Naive thymus-derived CD4-positive, alpha-beta T cell (primary cell): Measurements from ENCODE around the gene IRAK3. TPM values are rescaled to one million over a fixed set of nuclear protein-coding genes. Genes with fewer than 3 reads are reported as not detected.

Experiments used
- ATAC-seq: fragments of 150-1000 bp; cut with Tn5 transposase; 2 replicates; pipeline ENCODE4 v1.10.0; 2021; ENCODE audit warnings: mild to moderate bottlenecking, moderate library complexity
- CTCF ChIA-PET: fragments of 350-600 bp; sonication (Branson Sonifier 250); formaldehyde crosslinking; loops from one replicate; lab custom pipeline; 2021; ENCODE audit warnings: antibody characterized with exemption; lab: Charles Lee
- POLR2A ChIA-PET: fragments of 350-600 bp; sonication (Branson Sonifier 250); formaldehyde crosslinking; loops from one replicate; lab custom pipeline; 2021; ENCODE audit warnings: antibody characterized with exemption, inconsistent platforms; lab: Charles Lee
- DNase-seq, 9 donors: peaks; one replicate each; pipeline versions ENCODE4 v3.0.0 to v3.0.0-alpha.2; 2020 to 2022; ENCODE audit warnings: mixed read lengths in 1 of 9
- H3K27ac ChIP-seq: one replicate; pipeline ENCODE4 v1.7.0; 2013; ENCODE audit warnings: mild to moderate bottlenecking, low read depth, low read length, moderate library complexity
- H3K27me3 ChIP-seq, 2 donors: one replicate each; pipeline ENCODE4 v1.7.0; 2013; ENCODE audit warnings: low read length in 2 of 2, mild to moderate bottlenecking in 2 of 2, moderate library complexity in 2 of 2; ENCODE audit not compliant: control insufficient read depth in 2 of 2, insufficient read depth in 2 of 2
- H3K36me3 ChIP-seq, 3 experiments: 1 replicate in 2 of 3; 2 replicates in 1 of 3; pipeline ENCODE4 v1.7.0; 2013; ENCODE audit warnings: low read length in 3 of 3, mild to moderate bottlenecking in 3 of 3, moderate library complexity in 1 of 3; ENCODE audit not compliant: insufficient read depth in 3 of 3, control insufficient read depth in 2 of 3
- H3K4me1 ChIP-seq, 2 donors: one replicate each; pipeline ENCODE4 v1.7.0; 2013; ENCODE audit warnings: low read length in 2 of 2, mild to moderate bottlenecking in 2 of 2, moderate library complexity in 1 of 2; ENCODE audit not compliant: control insufficient read depth in 2 of 2, insufficient read depth in 2 of 2
- H3K4me3 ChIP-seq: 2 replicates; pipeline ENCODE4 v1.7.0; 2013; ENCODE audit warnings: mild to moderate bottlenecking, low read length
- H3K9me3 ChIP-seq, 3 experiments: 1 replicate in 2 of 3; 2 replicates in 1 of 3; pipeline ENCODE4 v1.7.0; 2013; ENCODE audit warnings: low read length in 3 of 3; ENCODE audit not compliant: control insufficient read depth in 2 of 3
- H3K27ac Mint-ChIP-seq, 9 donors: one replicate each; pipeline ENCODE4 v1.8.0; 2020 to 2022; ENCODE audit warnings: mixed read lengths in 9 of 9, mild to moderate bottlenecking in 8 of 9, moderate library complexity in 5 of 9, inconsistent platforms in 2 of 9
- H3K27me3 Mint-ChIP-seq, 5 donors: one replicate each; pipeline ENCODE4 v1.8.0; 2021 to 2022; ENCODE audit warnings: mixed read lengths in 5 of 5, mild to moderate bottlenecking in 1 of 5
- H3K36me3 Mint-ChIP-seq, 5 donors: one replicate each; pipeline ENCODE4 v1.8.0; 2020 to 2022; ENCODE audit warnings: mixed read lengths in 5 of 5, mild to moderate bottlenecking in 3 of 5, inconsistent platforms in 1 of 5
- H3K4me1 Mint-ChIP-seq, 7 donors: one replicate each; pipeline ENCODE4 v1.8.0; 2020 to 2022; ENCODE audit warnings: mixed read lengths in 7 of 7, mild to moderate bottlenecking in 3 of 7, inconsistent platforms in 1 of 7
- H3K4me3 Mint-ChIP-seq, 10 donors: one replicate each; pipeline ENCODE4 v1.8.0; 2020 to 2022; ENCODE audit warnings: mild to moderate bottlenecking in 10 of 10, mixed read lengths in 10 of 10, moderate library complexity in 6 of 10, inconsistent platforms in 2 of 10
- H3K9me3 Mint-ChIP-seq, 11 donors: one replicate each; pipeline ENCODE4 v1.8.0; 2020 to 2022; ENCODE audit warnings: mixed read lengths in 11 of 11, mild to moderate bottlenecking in 4 of 11, inconsistent platforms in 1 of 11, moderate library complexity in 1 of 11
- intact Hi-C, 2 donors: fragments of 100-400 bp; cut with micrococcal nuclease; formaldehyde crosslinking; loops; one replicate each; pipeline ENCODE4 v1.15.1; 2023
- polyA plus RNA-seq, 2 donors: library from polyadenylated mRNA; unstranded; fragments of 300-500 nt; fragmentation: Illumina TruSeq; gene quantifications; one replicate each; pipeline ENCODE4 v1.2.3, GENCODE V29; 2021
- total RNA-seq, 6 experiments: library from RNA in 5 of 6; stranded (reverse) in 5 of 6; gene quantifications; 1 replicate in 5 of 6; 2 replicates in 1 of 6; pipeline ENCODE4 v1.2.3 and lab custom pipeline; 2021 to 2026

The IRAK3 gene
- total and polyA plus RNA-seq, 7 experiments from 2014 or later = 0.19 to 28.8 (median 1.9) TPM; not detected in 2

DNA sequence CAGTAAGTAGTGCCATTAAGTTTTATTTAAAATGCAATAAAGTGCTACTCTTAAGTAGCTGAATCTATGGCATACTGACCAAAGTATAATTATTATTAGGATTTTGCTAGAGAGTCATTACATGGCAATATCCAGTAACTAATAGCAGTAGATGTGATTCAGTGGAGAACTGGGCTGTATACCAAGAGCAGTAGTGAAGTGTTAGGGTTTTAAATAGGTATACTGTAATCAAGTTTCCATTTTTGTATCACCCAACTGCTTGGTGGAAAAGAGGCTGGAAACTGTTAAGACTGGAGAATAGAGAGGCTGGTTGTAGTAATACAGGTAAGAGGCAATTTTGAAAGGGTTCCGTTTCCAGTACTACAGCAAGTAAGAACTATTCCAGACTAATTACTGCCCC is 45.1 kb upstream of the IRAK3 start:
- Mint-ChIP-seq H3K4me1 (peaks cover 4 to 35% (median 30%) of the 10 kb centered on the region in 7 donors), H3K4me3 (no peak overlapping the region), H3K27ac (peak overlapping the region in 4 of 9 donors; percentile 12 to 85 (median 48)), H3K27me3 (no peaks in the 10 kb centered on the region), H3K9me3 (peaks cover 0 to 36% (median 9%) of the 10 kb centered on the region in 11 donors), H3K36me3 (peaks cover 23 to 71% (median 65%) of the 10 kb centered on the region in 5 donors)
- POLR2A ChIA-PET = no interaction called here
- H3K9me3 ChIP-seq = peaks cover 0 to 21% (median 6%) of the 10 kb centered on the region in 3 experiments
- CTCF ChIA-PET = interaction anchor here (1.8 kb wide), 1 partner anchor 13 kb away, joined by 5 read pairs; the partner anchor contains the start of gene LLPH
- no peak overlapping the region for H3K4me3 ChIP-seq
- intact Hi-C loops = loop anchor here in 1 of 2 donors (2.0 kb wide), 1 partner anchor 25 kb away; the partner anchor contains the start of gene TMBIM4
- DNase-seq = no peak
- H3K27ac ChIP-seq = no peak overlapping the region
- H3K4me1 ChIP-seq = peaks cover 0 to 3% of the 10 kb centered on the region in 2 donors
- peaks cover 11 to 70% (median 25%) of the 10 kb centered on the region in 3 experiments for H3K36me3 ChIP-seq
- ATAC-seq = no peak
- no peaks in the 10 kb centered on the region for H3K27me3 ChIP-seq

DNA sequence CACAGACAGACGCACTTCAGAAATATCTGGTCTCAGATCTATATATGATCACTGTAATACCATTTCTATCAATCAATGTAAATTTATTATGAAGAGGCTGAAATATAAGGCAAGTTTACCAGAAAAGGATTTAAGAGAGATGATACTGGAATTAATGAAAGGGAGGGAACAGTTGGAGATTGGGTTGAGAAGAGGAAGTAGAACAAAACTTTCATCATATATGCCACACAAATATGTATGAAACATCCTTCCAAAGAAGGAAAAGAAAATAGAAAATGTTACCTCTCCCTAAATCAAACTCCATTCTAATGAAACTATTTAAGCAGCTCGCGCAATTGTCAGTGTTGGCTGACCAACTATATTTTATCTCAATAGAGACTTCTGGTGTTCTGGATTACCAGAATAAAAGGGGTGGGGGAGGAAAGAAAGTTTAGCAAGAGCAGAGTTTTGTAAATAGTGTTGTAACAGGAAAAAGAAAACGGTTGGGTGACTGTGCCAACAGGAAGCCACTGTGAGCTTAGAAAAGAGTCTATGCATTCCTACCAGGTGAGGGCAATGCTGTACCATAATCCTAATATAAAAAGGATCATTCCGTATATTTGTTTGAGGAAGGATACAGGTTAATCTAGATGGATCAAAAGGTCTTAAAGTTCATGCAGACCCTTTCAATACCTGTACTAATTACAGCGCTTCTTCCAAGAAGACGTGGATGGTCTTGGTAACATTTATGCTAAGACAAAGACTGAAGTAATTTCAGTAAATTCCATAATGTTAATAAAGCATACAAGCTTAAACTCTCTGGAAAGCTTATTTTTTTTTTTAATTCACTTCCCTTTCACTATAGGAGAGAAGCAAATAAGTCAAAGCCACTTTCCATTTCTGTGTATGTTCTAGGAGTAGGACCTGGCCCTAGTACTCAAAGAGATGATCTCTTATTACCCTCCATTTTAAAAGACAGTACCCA is 43.9 kb upstream of the IRAK3 start:
- H3K27ac Mint-ChIP-seq = peak overlapping the region; percentile 3 to 86 (median 66)
- peak overlapping the region in 1 of 10 donors; percentile 15 for H3K4me3 Mint-ChIP-seq
- H3K36me3 Mint-ChIP-seq = peaks cover 22 to 62% (median 55%) of the 10 kb centered on the region in 5 donors
- peak; percentile 86 for ATAC-seq
- Histone ChIP-seq H3K27ac (no peak overlapping the region), H3K36me3 (peaks cover 11 to 72% (median 20%) of the 10 kb centered on the region in 3 experiments), H3K4me1 (peaks cover 0 to 3% of the 10 kb centered on the region in 2 donors), H3K4me3 (no peak overlapping the region), H3K9me3 (peaks cover 0 to 21% (median 6%) of the 10 kb centered on the region in 3 experiments), H3K27me3 (no peaks in the 10 kb centered on the region)
- peaks cover 4 to 35% (median 30%) of the 10 kb centered on the region in 7 donors for H3K4me1 Mint-ChIP-seq
- H3K27me3 Mint-ChIP-seq = no peaks in the 10 kb centered on the region
- peaks cover 0 to 28% (median 8%) of the 10 kb centered on the region in 11 donors for H3K9me3 Mint-ChIP-seq
- DNase-seq = peak in 4 of 9 donors; percentile 10 to 32 (median 14)
- CTCF ChIA-PET = interaction anchor here (0.6 to 1.8 kb wide), 5 partner anchors 14 to 264 kb away, joined by 3 to 5 read pairs (median 3); partner anchors contain the start of gene LLPH
- intact Hi-C loops = loop anchor here (1.0 to 5.0 kb wide), 5 partner anchors 24 to 549 kb away; partner anchors contain the start of gene TMBIM4 (in 1 of the 2)
- POLR2A ChIA-PET = interaction anchor here (0.7 to 1.4 kb wide), 2 partner anchors 14 to 24 kb away, joined by 3 to 4 read pairs; partner anchors contain the start of gene LLPH

DNA sequence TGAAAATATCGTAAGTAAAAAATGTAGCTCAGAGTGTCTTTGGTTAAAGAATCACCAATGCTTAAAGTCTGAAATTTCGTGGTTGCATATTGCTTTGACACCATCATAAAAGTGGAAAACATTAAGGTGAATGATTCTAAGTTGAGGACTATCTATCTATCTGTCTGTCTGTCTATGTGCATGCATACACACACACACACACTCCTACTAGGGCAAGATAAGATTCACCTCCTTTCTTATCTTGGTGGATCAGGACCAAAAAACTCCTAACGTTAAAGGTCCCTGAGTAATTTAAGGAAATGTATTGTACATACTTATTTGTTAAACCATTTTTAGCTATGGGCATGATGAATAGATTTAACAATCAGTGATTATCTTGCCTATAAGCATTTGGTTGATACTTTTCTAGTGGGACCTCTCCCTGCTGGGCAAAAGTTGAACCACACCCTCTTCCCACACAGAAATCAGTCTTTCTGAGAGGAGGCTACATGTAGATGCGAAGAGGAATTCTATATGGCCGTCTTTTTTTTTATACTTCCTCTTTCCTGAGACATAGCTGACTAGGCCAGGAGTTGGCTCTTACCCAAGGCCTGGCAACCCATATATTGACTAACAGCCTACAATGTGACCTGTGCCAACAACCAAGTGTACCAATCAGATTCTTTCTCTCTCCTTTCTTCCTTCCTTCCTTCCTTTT is 39.2 kb upstream of the IRAK3 start:
- Histone ChIP-seq H3K27ac (no peak overlapping the region), H3K9me3 (no peaks in the 10 kb centered on the region), H3K4me1 (peaks cover 0 to 2% of the 10 kb centered on the region in 2 donors), H3K36me3 (peaks cover 11 to 33% (median 11%) of the 10 kb centered on the region in 3 experiments), H3K27me3 (no peaks in the 10 kb centered on the region), H3K4me3 (no peak overlapping the region)
- ChIA-PET POLR2A (interaction anchor here (0.7 to 0.8 kb wide), 2 partner anchors 19 to 1118 kb away, joined by 3 to 4 read pairs; no protein-coding TSS in a partner anchor), CTCF (interaction anchor here (0.6 kb wide), 1 partner anchor 8 kb away, joined by 4 read pairs; no protein-coding TSS in a partner anchor)
- Mint-ChIP-seq H3K4me3 (no peak overlapping the region), H3K27me3 (no peaks in the 10 kb centered on the region), H3K27ac (peak overlapping the region in 1 of 9 donors; percentile 69), H3K9me3 (no peaks in the 10 kb centered on the region), H3K36me3 (peaks cover 5 to 23% (median 10%) of the 10 kb centered on the region in 5 donors), H3K4me1 (peaks cover 8 to 45% (median 32%) of the 10 kb centered on the region in 7 donors)
- peak; percentile 57 for ATAC-seq
- DNase-seq = no peak
- intact Hi-C loops = loop anchor here (5.0 kb wide), 2 partner anchors 117 to 542 kb away; no protein-coding TSS in a partner anchor

DNA sequence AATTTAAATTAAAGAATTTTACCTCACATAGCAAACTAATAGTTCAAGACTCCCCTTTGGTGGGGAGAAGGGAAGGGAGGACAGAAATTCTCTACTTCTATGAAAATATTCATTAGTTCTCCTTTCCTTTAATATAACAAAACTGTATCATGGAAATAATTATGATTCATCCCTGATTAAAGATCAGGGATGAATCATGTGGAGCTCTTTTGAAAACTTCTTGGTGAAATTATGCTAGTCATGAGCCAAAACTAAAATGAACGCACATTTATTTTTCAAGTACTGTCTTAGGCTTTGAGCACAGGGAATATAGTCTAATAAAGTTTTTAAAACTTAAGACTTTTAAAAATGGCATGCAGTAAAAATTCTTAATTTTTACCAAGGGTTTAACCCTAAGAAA is 36.3 kb upstream of the IRAK3 start:
- Histone ChIP-seq H3K4me1 (peaks cover 0 to 8% of the 10 kb centered on the region in 2 donors), H3K4me3 (no peak overlapping the region), H3K36me3 (peaks cover 0 to 24% (median 11%) of the 10 kb centered on the region in 3 experiments), H3K27ac (no peak overlapping the region), H3K9me3 (no peaks in the 10 kb centered on the region), H3K27me3 (no peaks in the 10 kb centered on the region)
- peaks cover 3 to 51% (median 40%) of the 10 kb centered on the region in 7 donors for H3K4me1 Mint-ChIP-seq
- intact Hi-C loops = no loop called here
- H3K9me3 Mint-ChIP-seq = peaks cover 0 to 1% (median 0%) of the 10 kb centered on the region in 11 donors
- no peak for ATAC-seq
- ChIA-PET POLR2A (interaction anchor here (1.1 kb wide), 1 partner anchor 150 kb away, joined by 3 read pairs; no protein-coding TSS in a partner anchor), CTCF (no interaction called here)
- DNase-seq = no peak
- H3K27ac Mint-ChIP-seq = no peak overlapping the region
- H3K4me3 Mint-ChIP-seq = no peak overlapping the region
- H3K27me3 Mint-ChIP-seq = no peaks in the 10 kb centered on the region
- peaks cover 9 to 26% (median 16%) of the 10 kb centered on the region in 5 donors for H3K36me3 Mint-ChIP-seq

DNA sequence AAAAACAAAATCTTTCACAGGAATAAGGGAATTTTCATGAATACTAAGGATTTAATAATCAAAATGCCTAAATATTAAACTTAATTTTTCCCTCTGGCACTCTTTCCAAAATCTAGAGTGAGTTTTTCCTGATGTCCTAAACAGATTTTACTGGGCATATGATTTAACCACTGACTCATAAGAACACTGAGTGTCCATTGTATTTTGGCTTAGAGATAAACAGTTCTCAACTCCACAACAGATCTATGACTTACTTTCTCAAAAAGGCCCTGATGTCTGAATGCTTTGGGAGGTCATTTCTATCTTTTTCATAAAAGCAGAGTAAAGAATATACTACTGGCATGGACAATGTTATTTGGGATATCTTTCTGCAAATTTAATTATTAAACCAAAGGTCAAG is 34.2 kb upstream of the IRAK3 start:
- no peaks in the 10 kb centered on the region for H3K9me3 ChIP-seq
- CTCF ChIA-PET = no interaction called here
- Mint-ChIP-seq H3K4me3 (no peak overlapping the region), H3K27ac (peak overlapping the region in 3 of 9 donors; percentile 12 to 77 (median 48)), H3K9me3 (peaks cover 0 to 1% (median 0%) of the 10 kb centered on the region in 11 donors), H3K4me1 (peaks cover 9 to 60% (median 53%) of the 10 kb centered on the region in 7 donors), H3K36me3 (peaks cover 4 to 33% (median 25%) of the 10 kb centered on the region in 5 donors), H3K27me3 (no peaks in the 10 kb centered on the region)
- POLR2A ChIA-PET = no interaction called here
- no peak overlapping the region for H3K27ac ChIP-seq
- intact Hi-C loops = no loop called here
- H3K4me3 ChIP-seq = no peak overlapping the region
- H3K27me3 ChIP-seq = no peaks in the 10 kb centered on the region
- DNase-seq (no peak), ATAC-seq (no peak)
- H3K4me1 ChIP-seq = peaks cover 0 to 8% of the 10 kb centered on the region in 2 donors
- peaks cover 3 to 24% (median 4%) of the 10 kb centered on the region in 3 experiments for H3K36me3 ChIP-seq
